T47D (cell line): ENCODE measurements around the gene SDK1.

Experiments used
- DNase-seq, 2 experiments: peaks; one replicate each; pipeline versions ENCODE4 v3.0.0 to v3.0.0-alpha.2; 2011 to 2012; ENCODE audit warnings: low read depth in 1 of 2, low spot score in 1 of 2
- JUND ChIP-seq: IDR thresholded peaks from 2 replicates; pipeline ENCODE4 v1.6.1; 2012; ENCODE audit warnings: low read depth
- in situ Hi-C: cut with HindIII; loops from 2 replicates; pipeline ENCODE4 v1.10.0; 2016; ENCODE audit warnings: low sequenced_read_pairs, low pct_unique_long_range_greater_than_20kb

The SDK1 gene

GRCh38 chr7:4266270-4267040 lies 965.4 kb downstream of the SDK1 start:
- no peak for DNase-seq
- in situ Hi-C loops = no loop called here
- TF ChIP-seq JUND = no peak

- in situ Hi-C loops = no loop called here
- TF ChIP-seq JUND = no peak
Measured at GRCh38 chr7:4267341-4268039, 966.4 kb downstream of the SDK1 start.

GRCh38 chr7:4268040-4268965 lies 967.3 kb downstream of the SDK1 start:
- no peak for TF ChIP-seq JUND
- in situ Hi-C loops = no loop called here
- no peak for DNase-seq

More at GRCh38 chr7:4267341-4268039, 966.4 kb downstream of the SDK1 start:
- DNase-seq = no peak

GRCh38 chr7:4269086-4269485 lies 968.0 kb downstream of the SDK1 start:
- no peak for TF ChIP-seq JUND
- in situ Hi-C loops = no loop called here
- DNase-seq = no peak

GRCh38 chr7:4269746-4270145 lies 968.7 kb downstream of the SDK1 start:
- no peak for DNase-seq
- no peak for TF ChIP-seq JUND
- in situ Hi-C loops = no loop called here

GRCh38 chr7:4270268-4270667 lies 969.2 kb downstream of the SDK1 start:
- in situ Hi-C loops = no loop called here
- no peak for DNase-seq
- no peak for TF ChIP-seq JUND

GRCh38 chr7:4270941-4271715 lies 970.1 kb downstream of the SDK1 start:
- no peak for DNase-seq
- no peak for TF ChIP-seq JUND
- in situ Hi-C loops = no loop called here

- in situ Hi-C loops = no loop called here
- no peak for DNase-seq
- TF ChIP-seq JUND = no peak
Measured at GRCh38 chr7:4271716-4272015, 970.6 kb downstream of the SDK1 start.

GRCh38 chr7:4272141-4272540 lies 971.1 kb downstream of the SDK1 start:
- no peak for TF ChIP-seq JUND
- in situ Hi-C loops = no loop called here
- DNase-seq = no peak

- no peak for DNase-seq
- no peak for TF ChIP-seq JUND
- in situ Hi-C loops = no loop called here
Measured at GRCh38 chr7:4273566-4274230, 972.6 kb downstream of the SDK1 start.

- no peak for TF ChIP-seq JUND
- DNase-seq = no peak
- in situ Hi-C loops = no loop called here
Measured at GRCh38 chr7:4274286-4274685, 973.2 kb downstream of the SDK1 start.

GRCh38 chr7:4277936-4278335 lies 976.9 kb downstream of the SDK1 start:
- no peak for TF ChIP-seq JUND
- DNase-seq = no peak
- in situ Hi-C loops = no loop called here
